GM18502 (cell line): ENCODE measurements around the gene PYGO2.

Experiments used
- ATAC-seq: cut with Tn5 transposase; IDR thresholded peaks from one replicate; pipeline ENCODE4 v1.9.1; 2021; ENCODE audit warnings: mild to moderate bottlenecking; ENCODE audit not compliant: unreplicated experiment, poor library complexity

Gene PYGO2

GRCh38 chr1:154945962-154946850 lies 15.4 kb downstream of the PYGO2 start:
- ATAC-seq, result no peak

- ATAC-seq, result no peak
These were observed 16.2 kb downstream of the PYGO2 start for GRCh38 chr1:154945160-154945961.

GRCh38 chr1:154944401-154945159 lies 17.0 kb downstream of the PYGO2 start:
- no peak for ATAC-seq

- no peak for ATAC-seq
These were observed 17.8 kb downstream of the PYGO2 start for GRCh38 chr1:154943649-154944400.

GRCh38 chr1:154941333-154942013 lies 20.1 kb downstream of the PYGO2 start:
- ATAC-seq, result no peak

GRCh38 chr1:154940651-154941194 lies 20.9 kb downstream of the PYGO2 start:
- ATAC-seq, result no peak

- no peak for ATAC-seq
These were observed 21.4 kb downstream of the PYGO2 start for GRCh38 chr1:154940213-154940560.

GRCh38 chr1:154938604-154939399 lies 22.8 kb downstream of the PYGO2 start:
- ATAC-seq, result no peak

GRCh38 chr1:154937988-154938386 lies 23.6 kb downstream of the PYGO2 start:
- no peak for ATAC-seq

- peak; percentile 62 for ATAC-seq
These were observed 24.2 kb downstream of the PYGO2 start for GRCh38 chr1:154937085-154937987.

- peak; percentile 75 for ATAC-seq
These were observed 25.0 kb downstream of the PYGO2 start, which contains the start of gene PMVK for GRCh38 chr1:154936555-154937084. Gene PMVK, minus strand, starts transcription at chr1:154936719. Its CDS starts 34 bp downstream, at chr1:154936685.

GRCh38 chr1:154935749-154936554 lies 25.6 kb downstream of the PYGO2 start:
- peak; percentile 0 for ATAC-seq

GRCh38 chr1:154934358-154934948 lies 27.1 kb downstream of the PYGO2 start:
- ATAC-seq, result no peak

GRCh38 chr1:154931940-154932487 lies 29.6 kb downstream of the PYGO2 start:
- no peak for ATAC-seq

GRCh38 chr1:154926201-154926600 lies 35.4 kb downstream of the PYGO2 start:
- ATAC-seq, result no peak
